B cell (primary cell): ENCODE results near the gene ZNF627. TPM values are rescaled to one million over a fixed set of nuclear protein-coding genes. Genes with fewer than 3 reads are reported as not detected.

Experiments
- ATAC-seq: fragments of 200-7000 bp; cut with Tn5 transposase; one replicate; pipeline ENCODE4 v1.10.0; 2021; ENCODE audit warnings: low read depth, mild to moderate bottlenecking, moderate number of reproducible peaks, moderate library complexity
- CTCF ChIA-PET: fragments of 350-600 bp; sonication (Branson Sonifier 250); formaldehyde crosslinking; loops from one replicate; lab custom pipeline; 2021; ENCODE audit warnings: antibody characterized with exemption, inconsistent platforms; lab: Charles Lee
- POLR2A ChIA-PET: fragments of 350-600 bp; sonication (Branson Sonifier 250); formaldehyde crosslinking; loops from one replicate; lab custom pipeline; 2021; ENCODE audit warnings: antibody characterized with exemption; lab: Charles Lee
- DNase-seq: peaks from one replicate; pipeline ENCODE4 v3.0.0; 2013
- H2AFZ ChIP-seq: 2 replicates; pipeline ENCODE4 v1.6.1; 2012; ENCODE audit warnings: mild to moderate bottlenecking, low read depth, low read length; ENCODE audit not compliant: insufficient read depth, poor library complexity, severe bottlenecking
- H3K27ac ChIP-seq, 2 donors: 1 replicate in 1 of 2; 2 replicates in 1 of 2; pipeline ENCODE4 v1.5.1; 2012 to 2013; ENCODE audit warnings: low read length in 2 of 2, mild to moderate bottlenecking in 2 of 2, moderate library complexity in 1 of 2
- H3K27me3 ChIP-seq, 4 experiments: fragments of 200-600 bp in 1 of 4; sonication (generic) in 1 of 4; replicated peaks in 1 of 4; 1 replicate in 2 of 4; 2 replicates in 2 of 4; pipeline versions ENCODE4 v1.6.1 to v1.7.0; 2013 to 2016; ENCODE audit warnings: low read length in 3 of 4, mild to moderate bottlenecking in 2 of 4, mixed read lengths in 1 of 4, moderate library complexity in 1 of 4; ENCODE audit not compliant: insufficient read depth in 4 of 4, control insufficient read depth in 3 of 4; ENCODE audit errors: control extremely low read depth in 1 of 4
- H3K36me3 ChIP-seq, 2 experiments: replicated peaks in 1 of 2; 1 replicate in 1 of 2; 2 replicates in 1 of 2; pipeline versions ENCODE4 v1.6.1 to v1.7.1; 2013; ENCODE audit warnings: low read length in 1 of 2; ENCODE audit not compliant: insufficient read depth in 2 of 2, control insufficient read depth in 1 of 2; ENCODE audit errors: control extremely low read depth in 1 of 2, extremely low read depth in 1 of 2
- H3K4me1 ChIP-seq, 2 donors: fragments of 200-600 bp in 1 of 2; sonication (generic) in 1 of 2; 1 replicate in 1 of 2; 2 replicates in 1 of 2; pipeline versions ENCODE4 v1.5.1 to v1.6.1; 2013 to 2017; ENCODE audit warnings: low read length in 2 of 2; ENCODE audit not compliant: control insufficient read depth in 2 of 2, insufficient read depth in 2 of 2
- H3K4me2 ChIP-seq: replicated peaks from 2 replicates; pipeline ENCODE3; 2012; ENCODE audit warnings: mild to moderate bottlenecking, low read depth, low read length; ENCODE audit not compliant: poor library complexity, severe bottlenecking
- H3K4me3 ChIP-seq, 5 experiments: fragments of 200-600 bp in 1 of 5; sonication (generic) in 1 of 5; 1 replicate in 3 of 5; 2 replicates in 2 of 5; pipeline versions ENCODE4 v1.5.1 to v1.7.0; 2011 to 2016; ENCODE audit warnings: low read length in 4 of 5, mild to moderate bottlenecking in 4 of 5, low read depth in 2 of 5, control low read depth in 1 of 5, moderate library complexity in 1 of 5; ENCODE audit not compliant: insufficient read depth in 1 of 5; ENCODE audit errors: control extremely low read depth in 1 of 5, extremely low read depth in 1 of 5
- H3K79me2 ChIP-seq: fragments of 200-600 bp; sonication (generic); one replicate; pipeline ENCODE4 v1.6.0; 2016; ENCODE audit warnings: low read length; ENCODE audit not compliant: control insufficient read depth, insufficient read depth
- H3K9ac ChIP-seq: fragments of 200-600 bp; sonication (generic); 2 replicates; pipeline ENCODE4 v1.6.1; 2017; ENCODE audit warnings: mild to moderate bottlenecking, low read length, moderate library complexity
- H3K9me3 ChIP-seq, 3 donors: one replicate each; pipeline versions ENCODE4 v1.6.1 to v1.7.1; 2013; ENCODE audit warnings: low read length in 2 of 3; ENCODE audit not compliant: control insufficient read depth in 2 of 3, insufficient read depth in 1 of 3; ENCODE audit errors: control extremely low read depth in 1 of 3
- H4K20me1 ChIP-seq: 2 replicates; pipeline ENCODE4 v1.6.0; 2012; ENCODE audit warnings: mild to moderate bottlenecking, low read length; ENCODE audit not compliant: insufficient read depth, control insufficient read depth, poor library complexity, severe bottlenecking
- H3K27ac Mint-ChIP-seq: one replicate; pipeline ENCODE4 v1.8.0; 2021; ENCODE audit warnings: mixed read lengths
- H3K27me3 Mint-ChIP-seq: one replicate; pipeline ENCODE4 v1.8.0; 2021; ENCODE audit warnings: mixed read lengths
- H3K4me1 Mint-ChIP-seq: one replicate; pipeline ENCODE4 v1.8.0; 2021; ENCODE audit warnings: mixed read lengths
- H3K4me3 Mint-ChIP-seq: one replicate; pipeline ENCODE4 v1.8.0; 2021; ENCODE audit warnings: mixed read lengths
- H3K9me3 Mint-ChIP-seq: one replicate; pipeline ENCODE4 v1.8.0; 2022; ENCODE audit warnings: mixed read lengths; ENCODE audit not compliant: insufficient read depth
- EZH2 ChIP-seq: IDR thresholded peaks from 2 replicates; pipeline ENCODE4 v1.6.1; 2012; ENCODE audit warnings: borderline replicate concordance, low read depth, mild to moderate bottlenecking, moderate library complexity, low read length; ENCODE audit not compliant: insufficient read depth, poor library complexity, severe bottlenecking
- WGBS: methylation state at CpG from one replicate; pipeline ENCODE4 v1.1.5; 2013; ENCODE audit warnings: missing lambda C conversion rate; ENCODE audit not compliant: insufficient coverage; 5-methylcytosine and 5-hydroxymethylcytosine counted together
- intact Hi-C: fragments of 100-400 bp; cut with micrococcal nuclease; formaldehyde crosslinking; loops from one replicate; pipeline ENCODE4 v1.10.0; 2022
- polyA plus RNA-seq: library from polyadenylated mRNA; depleted of rRNA; stranded (reverse); fragments of >200 nt; gene quantifications from 2 replicates; pipeline ENCODE4 v1.2.3, GENCODE V29; 2012
- total RNA-seq, 2 donors: library from RNA; stranded (reverse); fragments of 120-200 nt in 1 of 2; gene quantifications; 1 replicate in 1 of 2; 2 replicates in 1 of 2; pipeline versions ENCODE4 v1.2.3 to v1.2.4, GENCODE V29; 2013 to 2022
- TF ChIP-seq, protein P1 (sequence below): fragments of 200-600 bp; IDR thresholded peaks from one replicate; pipeline ENCODE4 v1.8.0; 2022; ENCODE audit warnings: antibody characterized with exemption, mild to moderate bottlenecking

ZNF627 gene
- total and polyA plus RNA-seq, 2 donors (not counting 1 experiment from before 2014, with no cell fraction given) = 9.6 to 26.2 TPM

DNA sequence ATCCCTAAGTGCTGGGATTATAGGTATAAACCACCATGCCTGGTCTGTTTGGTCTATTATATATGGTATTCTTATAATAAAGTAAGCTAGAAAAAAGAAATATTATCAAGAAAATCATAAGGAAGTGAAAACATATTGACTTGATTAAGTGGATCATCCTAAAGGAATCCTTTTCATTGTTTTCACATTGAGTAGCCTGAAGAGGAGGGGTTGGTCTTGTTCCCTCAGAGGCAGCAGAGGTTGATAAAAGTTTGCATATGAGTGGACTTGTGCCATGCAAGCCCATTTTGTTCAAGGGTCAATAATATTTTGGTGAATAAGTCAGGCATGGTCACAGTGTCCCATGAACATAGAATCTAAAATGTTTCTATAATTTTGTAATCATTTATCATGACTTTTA, 52.7 kb downstream of the ZNF627 start:
- POLR2A ChIA-PET = no interaction called here
- no peaks in the 10 kb centered on the region for H3K4me1 ChIP-seq
- no peak overlapping the region for H3K4me3 Mint-ChIP-seq
- peaks cover 2 to 25% (median 23%) of the 10 kb centered on the region in 3 donors for H3K9me3 ChIP-seq
- H3K4me3 ChIP-seq = no peak overlapping the region
- H3K79me2 ChIP-seq = no peaks in the 10 kb centered on the region
- ATAC-seq (no peak), DNase-seq (no peak)
- no peaks in the 10 kb centered on the region for H3K36me3 ChIP-seq
- H3K27ac Mint-ChIP-seq = no peak overlapping the region
- no peaks in the 10 kb centered on the region for H3K27me3 ChIP-seq
- intact Hi-C loops = no loop called here
- no peak overlapping the region for H3K9ac ChIP-seq
- H3K27ac ChIP-seq = no peak overlapping the region
- H3K4me2 ChIP-seq = no peak overlapping the region
- H3K4me1 Mint-ChIP-seq = no peaks in the 10 kb centered on the region
- no peak overlapping the region for H2AFZ ChIP-seq
- TF ChIP-seq EZH2 = no peak
- TF ChIP-seq, protein P1, sequence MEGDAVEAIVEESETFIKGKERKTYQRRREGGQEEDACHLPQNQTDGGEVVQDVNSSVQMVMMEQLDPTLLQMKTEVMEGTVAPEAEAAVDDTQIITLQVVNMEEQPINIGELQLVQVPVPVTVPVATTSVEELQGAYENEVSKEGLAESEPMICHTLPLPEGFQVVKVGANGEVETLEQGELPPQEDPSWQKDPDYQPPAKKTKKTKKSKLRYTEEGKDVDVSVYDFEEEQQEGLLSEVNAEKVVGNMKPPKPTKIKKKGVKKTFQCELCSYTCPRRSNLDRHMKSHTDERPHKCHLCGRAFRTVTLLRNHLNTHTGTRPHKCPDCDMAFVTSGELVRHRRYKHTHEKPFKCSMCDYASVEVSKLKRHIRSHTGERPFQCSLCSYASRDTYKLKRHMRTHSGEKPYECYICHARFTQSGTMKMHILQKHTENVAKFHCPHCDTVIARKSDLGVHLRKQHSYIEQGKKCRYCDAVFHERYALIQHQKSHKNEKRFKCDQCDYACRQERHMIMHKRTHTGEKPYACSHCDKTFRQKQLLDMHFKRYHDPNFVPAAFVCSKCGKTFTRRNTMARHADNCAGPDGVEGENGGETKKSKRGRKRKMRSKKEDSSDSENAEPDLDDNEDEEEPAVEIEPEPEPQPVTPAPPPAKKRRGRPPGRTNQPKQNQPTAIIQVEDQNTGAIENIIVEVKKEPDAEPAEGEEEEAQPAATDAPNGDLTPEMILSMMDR = no peak
- CTCF ChIA-PET = no interaction called here
- no peaks in the 10 kb centered on the region for H3K27me3 Mint-ChIP-seq
- peaks cover 14% of the 10 kb centered on the region for H3K9me3 Mint-ChIP-seq
- no peaks in the 10 kb centered on the region for H4K20me1 ChIP-seq

DNA sequence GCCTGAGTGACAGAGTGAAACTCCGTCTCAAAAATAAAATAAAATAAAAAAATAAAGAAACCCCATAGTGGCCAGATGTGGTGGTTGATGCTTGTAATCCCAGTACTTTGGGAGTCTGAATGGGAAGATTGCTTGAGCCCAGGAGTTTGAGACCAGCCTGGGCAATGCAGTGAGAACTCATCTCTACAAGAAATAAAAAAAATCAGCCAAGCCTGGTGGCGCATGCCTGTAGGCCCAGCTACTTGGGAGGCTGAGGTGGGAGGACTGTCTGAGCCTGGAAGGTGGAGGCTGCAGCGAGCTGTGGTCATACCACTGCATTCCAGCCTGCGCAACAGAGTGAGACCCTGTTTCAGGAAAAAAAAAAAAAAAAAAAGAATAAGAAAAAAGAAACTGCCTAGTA, 53.8 kb downstream of the ZNF627 start:
- Histone ChIP-seq H3K9ac (no peak overlapping the region), H3K36me3 (no peaks in the 10 kb centered on the region), H3K4me3 (no peak overlapping the region), H3K27ac (no peak overlapping the region), H3K9me3 (peaks cover 2 to 25% (median 23%) of the 10 kb centered on the region in 3 donors), H3K27me3 (no peaks in the 10 kb centered on the region), H3K4me1 (no peaks in the 10 kb centered on the region), H3K4me2 (no peak overlapping the region), H2AFZ (no peak overlapping the region), H4K20me1 (no peaks in the 10 kb centered on the region), H3K79me2 (no peaks in the 10 kb centered on the region)
- ChIA-PET CTCF (no interaction called here), POLR2A (interaction anchor here (0.6 to 0.7 kb wide), 2 partner anchors 26 to 353 kb away, joined by 6 to 9 read pairs; no protein-coding TSS in a partner anchor)
- H3K9me3 Mint-ChIP-seq = peaks cover 14% of the 10 kb centered on the region
- DNase-seq (no peak), ATAC-seq (no peak)
- H3K27ac Mint-ChIP-seq = no peak overlapping the region
- intact Hi-C loops = no loop called here
- H3K27me3 Mint-ChIP-seq = no peaks in the 10 kb centered on the region
- TF ChIP-seq, protein P1 = no peak
- TF ChIP-seq EZH2 = no peak
- H3K4me3 Mint-ChIP-seq = no peak overlapping the region
- no CpG with 5 or more reads among the region's 4 CpGs for WGBS
- no peaks in the 10 kb centered on the region for H3K4me1 Mint-ChIP-seq
